Uterus (tissue), 2 donors: ENCODE measurements around the gene RHEB.

Experiments used
- CTCF ChIP-seq, 4 experiments: fragments of 200-600 bp in 2 of 4; fragments of 450-650 bp in 2 of 4; sonication (generic) in 2 of 4; IDR thresholded peaks; one replicate each; pipeline ENCODE4 v1.5.1; 2016 to 2019; ENCODE audit warnings: antibody characterized with exemption in 4 of 4, mild to moderate bottlenecking in 2 of 4, moderate library complexity in 1 of 4
- POLR2A ChIP-seq, 2 donors: fragments of 450-650 bp; IDR thresholded peaks; one replicate each; pipeline ENCODE4 v1.6.1; 2016; ENCODE audit warnings: antibody characterized with exemption in 2 of 2, mild to moderate bottlenecking in 1 of 2, moderate library complexity in 1 of 2

- no peak for TF ChIP-seq CTCF (IDR thresholded peaks at IDR 0.05)
- no peak for TF ChIP-seq POLR2A (IDR thresholded peaks at IDR 0.05)
Measured at GRCh38 chr7:151446412-151446811, 73.3 kb downstream of the RHEB start.
